Measurements from ENCODE around the gene B4GALT3. TPM values are rescaled to one million over a fixed set of nuclear protein-coding genes. Genes with fewer than 3 reads are reported as not detected.

B4GALT3 gene
- total RNA-seq, result 33.9 and 34.1 TPM in 2 replicates

GRCh38 chr1:161177112-161177935 is at the start of gene B4GALT3:
TSS of gene B4GALT3 (minus strand) at chr1:161177507. CDS start at chr1:161176060, 1,447 bp downstream.

GRCh38 chr1:161225534-161226319 is 48.4 kb upstream of the B4GALT3 start, which contains the start of gene TOMM40L:
TSS of gene TOMM40L (plus strand) at chr1:161226060. CDS start at chr1:161226490, 430 bp downstream.

GRCh38 chr1:161215076-161215475 is 37.8 kb upstream of the B4GALT3 start, which contains the start of gene FCER1G:
TSS of gene FCER1G (plus strand) at chr1:161215295. CDS start at chr1:161215322, 27 bp downstream.

GRCh38 chr1:161201836-161202712 is 24.8 kb upstream of the B4GALT3 start, which contains the start of gene NDUFS2:
TSS of gene NDUFS2 (plus strand) at chr1:161202367. CDS start at chr1:161202386, 19 bp downstream.

GRCh38 chr1:161198897-161199431 is 21.7 kb upstream of the B4GALT3 start, which contains the start of gene ADAMTS4:
TSS of gene ADAMTS4 (minus strand) at chr1:161199054. CDS start at chr1:161198627, 427 bp downstream.

GRCh38 chr1:161165742-161166668 is 11.3 kb downstream of the B4GALT3 start, which contains the start of gene PPOX:
TSS of gene PPOX (plus strand) at chr1:161166426. CDS start at chr1:161166848, 422 bp downstream.

GRCh38 chr1:161159087-161159912 is 18.0 kb downstream of the B4GALT3 start, which contains the start of gene USP21:
TSS of gene USP21 (plus strand) at chr1:161159500. CDS start at chr1:161160641, 1,141 bp downstream.

GRCh38 chr1:161153682-161154337 is 23.5 kb downstream of the B4GALT3 start, which contains the start of gene UFC1:
TSS of gene UFC1 (plus strand) at chr1:161153978. CDS start at chr1:161153998, 20 bp downstream.

GRCh38 chr1:161132410-161133219 is 44.7 kb downstream of the B4GALT3 start, which contains the start of gene DEDD:
TSS of gene DEDD (minus strand) at chr1:161132667. CDS start at chr1:161124462, 8,205 bp downstream.

Small RNA genes lying within 50 kb of the gene (small RNA-seq; reads per million reads assigned to genes)
- gene RF01225 (ENCODE audit: low replicate concordance), result not detected

Other genes starting within 250 kb of the B4GALT3 start
- not detected in 2 replicates for gene ITLN2, start 222.7 kb downstream of the B4GALT3 start, total RNA-seq
- gene F11R, start 156.4 kb downstream of the B4GALT3 start, total RNA-seq, result 3.7 and 12.7 TPM in 2 replicates
- gene TSTD1, start 138.5 kb downstream of the B4GALT3 start, total RNA-seq, result 5.7 and 6.7 TPM in 2 replicates
- 51.0 and 92.8 TPM in 2 replicates for gene USF1, start 131.5 kb downstream of the B4GALT3 start, total RNA-seq
- gene ARHGAP30, start 107.6 kb downstream of the B4GALT3 start, total RNA-seq, result under 0.01 TPM in 1 of 2 replicates, not detected in the other
- 1.1 and 2.6 TPM in 2 replicates for gene NECTIN4, start 87.9 kb downstream of the B4GALT3 start, total RNA-seq
- gene KLHDC9, start 79.1 kb downstream of the B4GALT3 start, total RNA-seq, result 0.66 and 1.1 TPM in 2 replicates
- 29.8 and 78.3 TPM in 2 replicates for gene PFDN2, start 59.5 kb downstream of the B4GALT3 start, total RNA-seq
- gene NIT1, start 59.4 kb downstream of the B4GALT3 start, total RNA-seq, result 23.2 and 34.6 TPM in 2 replicates
- gene DEDD, start 44.8 kb downstream of the B4GALT3 start, total RNA-seq, result 31.5 and 35.9 TPM in 2 replicates
- 66.7 and 120 TPM in 2 replicates for gene UFC1, start 23.5 kb downstream of the B4GALT3 start, total RNA-seq
- gene USP21, start 18.0 kb downstream of the B4GALT3 start, total RNA-seq, result 10.7 and 12.0 TPM in 2 replicates
- 10.1 and 16.5 TPM in 2 replicates for gene PPOX, start 11.1 kb downstream of the B4GALT3 start, total RNA-seq
- gene ADAMTS4, start 21.5 kb upstream of the B4GALT3 start, total RNA-seq, result 4.2 and 27.5 TPM in 2 replicates
- gene NDUFS2, start 24.9 kb upstream of the B4GALT3 start, total RNA-seq, result 101 and 115 TPM in 2 replicates
- not detected in 2 replicates for gene FCER1G, start 37.8 kb upstream of the B4GALT3 start, total RNA-seq
- gene APOA2, start 46.1 kb upstream of the B4GALT3 start, total RNA-seq, result not detected in 2 replicates
- gene TOMM40L, start 48.6 kb upstream of the B4GALT3 start, total RNA-seq, result 6.6 and 15.3 TPM in 2 replicates
- not detected in 2 replicates for gene NR1I3, start 60.7 kb upstream of the B4GALT3 start, total RNA-seq
- gene PCP4L1, start 81.2 kb upstream of the B4GALT3 start, total RNA-seq, result not detected in 2 replicates
- 0.44 and 1.1 TPM in 2 replicates for gene MPZ, start 132.5 kb upstream of the B4GALT3 start, total RNA-seq
- gene SDHC, start 136.9 kb upstream of the B4GALT3 start, total RNA-seq, result 33.6 and 49.0 TPM in 2 replicates
- gene CFAP126, start 190.4 kb upstream of the B4GALT3 start, total RNA-seq, result not detected in 2 replicates

Measured in placental pericyte (primary cell).